D721Med (cell line): ENCODE data around the gene ABCA3.

Source experiments
- DNase-seq: peaks from one replicate; pipeline ENCODE4 v3.0.0; 2011; ENCODE audit warnings: low spot score; ENCODE audit not compliant: insufficient read length
- FAIRE-seq: peaks from 2 replicates; lab custom pipeline; 2011; peaks lifted over from hg19 to GRCh38; lab: Jason Lieb, UNC
- CTCF ChIP-seq: IDR thresholded peaks from 2 replicates; pipeline ENCODE4 v1.5.1; 2012; ENCODE audit warnings: mild to moderate bottlenecking, control low read depth; ENCODE audit not compliant: insufficient read depth; ENCODE audit errors: missing control alignments

ABCA3 gene

DNA sequence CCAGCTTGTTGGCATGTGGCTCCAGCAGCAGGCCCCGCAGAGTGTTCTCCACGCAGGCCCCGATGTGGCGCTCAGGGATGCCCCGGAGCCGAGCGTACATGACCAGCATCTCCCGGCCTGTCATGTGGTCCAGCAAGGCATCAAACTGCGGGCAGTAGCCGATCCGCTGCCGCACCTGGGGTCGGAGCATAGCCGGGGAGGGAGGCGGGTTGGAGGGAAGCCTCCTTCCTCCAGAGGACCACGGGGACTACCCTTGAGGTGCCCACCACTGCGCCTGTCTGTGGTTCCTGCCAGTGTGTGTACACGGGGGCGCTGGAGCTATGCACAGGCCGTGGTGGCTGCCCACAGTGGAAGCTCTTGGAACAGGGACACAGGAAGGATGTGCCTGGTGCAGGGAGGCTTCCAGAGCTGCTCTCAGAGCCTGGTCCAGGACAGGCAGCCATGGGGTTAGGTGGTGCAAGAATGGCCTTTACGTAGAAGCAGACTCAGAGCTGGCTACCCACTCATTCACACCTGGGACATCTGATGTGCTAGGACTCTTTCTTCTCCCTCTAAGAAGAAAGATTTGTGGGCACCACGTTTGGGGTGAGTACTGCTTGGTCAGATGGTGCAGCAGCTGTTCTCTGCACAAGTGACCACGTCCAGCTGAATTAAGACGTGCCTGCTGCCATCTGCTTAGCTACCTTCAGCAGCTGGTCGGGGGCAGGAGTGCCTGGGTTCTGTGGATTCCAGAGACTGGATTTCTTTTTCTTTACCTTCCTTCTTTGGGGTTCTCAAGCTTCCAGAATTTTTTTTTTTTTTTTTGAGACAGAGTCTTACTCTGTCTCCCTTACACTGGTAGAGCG, 61.4 kb downstream of the ABCA3 start:
- TF ChIP-seq CTCF, result no peak
- peak; percentile 58 for DNase-seq
- no peak for FAIRE-seq

- TF ChIP-seq CTCF, result no peak
- no peak for DNase-seq
- FAIRE-seq, result no peak
These were observed 62.3 kb downstream of the ABCA3 start for GRCh38 chr16:2278272-2278608.

GRCh38 chr16:2277466-2278271, 62.9 kb downstream of the ABCA3 start:
- TF ChIP-seq CTCF, result no peak
- DNase-seq (no peak), FAIRE-seq (no peak)

DNA sequence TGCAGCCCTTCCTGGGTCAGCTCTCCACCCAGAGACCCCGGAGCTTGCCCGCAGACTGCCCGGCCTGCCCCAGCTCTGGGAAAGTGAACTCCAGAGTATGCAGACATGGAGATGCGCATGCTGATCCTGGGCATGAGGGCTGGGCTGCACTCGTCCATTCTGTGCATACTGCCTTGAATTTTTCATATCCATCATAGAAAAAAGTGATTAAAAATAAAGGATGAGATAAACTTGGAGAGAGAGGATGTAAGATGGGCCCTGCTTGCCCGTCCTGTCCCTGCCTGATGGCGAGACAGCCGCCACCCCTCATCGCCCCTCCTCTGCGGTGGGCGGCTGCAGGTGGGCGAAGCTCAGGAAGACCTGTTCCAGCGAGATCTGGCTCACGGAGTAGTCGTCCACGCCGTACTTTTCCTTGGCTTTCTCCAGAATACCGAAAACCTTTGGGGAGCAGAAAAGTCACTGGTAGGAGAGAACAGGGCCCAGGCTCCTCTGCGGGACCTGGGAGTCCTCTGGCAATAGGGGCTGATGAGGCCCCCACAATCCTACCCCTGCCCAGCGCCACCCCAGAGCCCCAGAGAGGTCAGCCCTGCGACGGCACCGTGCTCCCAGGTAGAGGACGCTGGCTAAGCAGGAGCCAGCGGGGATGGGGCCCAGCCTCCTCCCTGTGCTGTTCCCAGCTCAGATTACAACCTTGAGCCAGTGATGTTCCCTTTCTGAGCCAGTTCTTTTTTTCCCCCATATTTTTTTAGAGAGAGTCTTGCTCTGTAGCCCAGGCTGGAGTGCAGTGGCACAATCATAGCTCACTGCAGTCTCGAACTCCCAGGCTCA, 63.9 kb downstream of the ABCA3 start:
- FAIRE-seq (no peak), DNase-seq (no peak)
- TF ChIP-seq CTCF, result no peak

DNA sequence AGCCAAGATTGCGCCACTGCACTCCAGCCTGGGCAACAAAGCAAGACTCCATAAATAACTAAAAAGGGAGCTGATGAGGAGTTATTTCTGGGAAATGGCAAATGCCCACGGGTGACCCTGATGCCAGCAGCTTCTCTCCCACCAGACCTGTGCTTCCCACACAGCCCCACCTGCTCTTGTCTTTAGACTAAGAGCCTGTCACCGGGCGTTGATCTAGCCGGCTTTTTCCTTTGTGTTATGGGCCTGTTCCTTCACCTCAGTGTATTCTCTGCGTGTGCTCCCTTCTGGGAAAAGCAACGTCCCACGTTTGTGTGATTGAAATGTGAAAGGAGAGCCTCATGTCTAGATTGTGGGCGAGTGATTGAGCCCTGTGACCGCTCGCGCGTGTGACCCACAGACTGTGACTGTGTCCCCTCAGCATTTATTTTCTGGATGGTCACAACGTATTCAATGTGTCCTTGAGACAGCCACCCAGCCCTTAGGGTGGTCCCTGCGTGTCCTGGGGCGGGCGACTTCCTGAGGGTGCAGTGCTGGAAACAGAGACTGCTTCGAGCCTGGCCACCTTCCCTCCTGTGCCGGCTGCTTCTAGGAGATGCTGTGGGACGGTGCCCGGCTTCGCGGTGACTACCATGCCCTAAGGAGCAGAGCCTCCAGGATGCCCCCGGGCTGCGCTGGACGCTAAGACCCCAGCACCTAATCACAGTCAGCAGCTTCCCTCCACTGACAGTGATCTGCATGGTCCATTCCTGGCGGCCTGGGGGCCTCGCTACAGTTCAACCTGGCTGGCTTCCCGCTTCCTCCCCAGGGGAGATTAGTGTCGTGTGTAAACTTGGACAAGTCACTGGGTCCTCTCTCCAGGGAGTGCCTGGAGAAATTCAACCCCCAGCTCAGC, 64.8 kb downstream of the ABCA3 start:
- no peak for DNase-seq
- TF ChIP-seq CTCF, result no peak
- FAIRE-seq, result no peak

DNA sequence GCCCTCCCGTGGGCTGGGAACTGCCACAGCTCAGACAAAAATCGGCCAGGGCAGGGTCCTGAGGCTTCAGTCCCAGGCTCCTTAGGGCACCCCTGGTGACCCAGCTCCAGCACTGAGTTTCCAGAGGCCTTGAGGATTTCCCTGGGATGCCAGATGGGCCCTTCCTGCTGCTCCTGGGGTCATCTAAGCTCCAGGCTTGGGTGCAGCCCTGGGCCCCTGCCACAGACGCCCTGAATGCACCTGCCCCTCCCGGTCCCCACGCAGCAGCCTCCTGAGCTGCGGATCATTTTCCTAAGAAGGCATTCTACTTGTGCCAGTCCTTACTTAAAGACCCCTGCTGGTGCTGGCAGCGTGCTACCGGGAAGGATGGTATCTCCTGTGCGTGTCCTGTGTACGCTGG, 66.6 kb downstream of the ABCA3 start:
- DNase-seq (no peak), FAIRE-seq (no peak)
- no peak for TF ChIP-seq CTCF
